HFF-Myc (cell line): ENCODE data around the gene CCR2.

Experiments used
- DNase-seq: peaks from one replicate; pipeline ENCODE4 v3.0.0-alpha.2; 2011; ENCODE audit warnings: low read depth; ENCODE audit errors: extremely low read depth
- H3K4me3 ChIP-seq: replicated peaks from 2 replicates; pipeline ENCODE4 v1.5.1; 2011; ENCODE audit warnings: low read depth, mild to moderate bottlenecking, control low read depth, low read length
- TF ChIP-seq, protein P1 (sequence below): IDR thresholded peaks from 2 replicates; pipeline ENCODE4 v1.5.1; 2012; ENCODE audit warnings: mild to moderate bottlenecking, low read depth, low read length, control low read depth; ENCODE audit errors: missing control alignments

Gene CCR2

GRCh38 chr3:46354478-46354877 is 567 bp downstream of the CCR2 start:
- no peak for DNase-seq
- H3K4me3 ChIP-seq = no peak overlapping the region
- TF ChIP-seq, protein P1, sequence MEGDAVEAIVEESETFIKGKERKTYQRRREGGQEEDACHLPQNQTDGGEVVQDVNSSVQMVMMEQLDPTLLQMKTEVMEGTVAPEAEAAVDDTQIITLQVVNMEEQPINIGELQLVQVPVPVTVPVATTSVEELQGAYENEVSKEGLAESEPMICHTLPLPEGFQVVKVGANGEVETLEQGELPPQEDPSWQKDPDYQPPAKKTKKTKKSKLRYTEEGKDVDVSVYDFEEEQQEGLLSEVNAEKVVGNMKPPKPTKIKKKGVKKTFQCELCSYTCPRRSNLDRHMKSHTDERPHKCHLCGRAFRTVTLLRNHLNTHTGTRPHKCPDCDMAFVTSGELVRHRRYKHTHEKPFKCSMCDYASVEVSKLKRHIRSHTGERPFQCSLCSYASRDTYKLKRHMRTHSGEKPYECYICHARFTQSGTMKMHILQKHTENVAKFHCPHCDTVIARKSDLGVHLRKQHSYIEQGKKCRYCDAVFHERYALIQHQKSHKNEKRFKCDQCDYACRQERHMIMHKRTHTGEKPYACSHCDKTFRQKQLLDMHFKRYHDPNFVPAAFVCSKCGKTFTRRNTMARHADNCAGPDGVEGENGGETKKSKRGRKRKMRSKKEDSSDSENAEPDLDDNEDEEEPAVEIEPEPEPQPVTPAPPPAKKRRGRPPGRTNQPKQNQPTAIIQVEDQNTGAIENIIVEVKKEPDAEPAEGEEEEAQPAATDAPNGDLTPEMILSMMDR = no peak

- DNase-seq = no peak
- TF ChIP-seq, protein P1 = no peak
- H3K4me3 ChIP-seq = no peak overlapping the region
Observed at GRCh38 chr3:46354984-46355383, 1.1 kb downstream of the CCR2 start.

GRCh38 chr3:46356276-46356675 is 2.4 kb downstream of the CCR2 start:
- no peak overlapping the region for H3K4me3 ChIP-seq
- TF ChIP-seq, protein P1 = no peak
- no peak for DNase-seq

GRCh38 chr3:46356909-46357308 is 3.0 kb downstream of the CCR2 start:
- TF ChIP-seq, protein P1 = no peak
- DNase-seq = no peak
- H3K4me3 ChIP-seq = no peak overlapping the region

- TF ChIP-seq, protein P1 = no peak
- H3K4me3 ChIP-seq = no peak overlapping the region
- DNase-seq = no peak
Observed at GRCh38 chr3:46358466-46358865, 4.6 kb downstream of the CCR2 start.

DNA sequence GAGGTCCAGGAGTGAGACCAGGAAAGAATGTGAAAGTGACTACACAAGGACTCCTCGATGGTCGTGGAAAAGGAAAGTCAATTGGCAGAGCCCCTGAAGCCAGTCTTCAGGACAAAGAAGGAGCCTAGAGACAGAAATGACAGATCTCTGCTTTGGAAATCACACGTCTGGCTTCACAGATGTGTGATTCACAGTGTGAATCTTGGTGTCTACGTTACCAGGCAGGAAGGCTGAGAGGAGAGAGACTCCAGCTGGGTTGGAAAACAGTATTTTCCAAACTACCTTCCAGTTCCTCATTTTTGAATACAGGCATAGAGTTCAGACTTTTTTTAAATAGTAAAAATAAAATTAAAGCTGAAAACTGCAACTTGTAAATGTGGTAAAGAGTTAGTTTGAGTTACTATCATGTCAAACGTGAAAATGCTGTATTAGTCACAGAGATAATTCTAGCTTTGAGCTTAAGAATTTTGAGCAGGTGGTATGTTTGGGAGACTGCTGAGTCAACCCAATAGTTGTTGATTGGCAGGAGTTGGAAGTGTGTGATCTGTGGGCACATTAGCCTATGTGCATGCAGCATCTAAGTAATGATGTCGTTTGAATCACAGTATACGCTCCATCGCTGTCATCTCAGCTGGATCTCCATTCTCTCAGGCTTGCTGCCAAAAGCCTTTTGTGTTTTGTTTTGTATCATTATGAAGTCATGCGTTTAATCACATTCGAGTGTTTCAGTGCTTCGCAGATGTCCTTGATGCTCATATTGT is 6.0 kb downstream of the CCR2 start:
- H3K4me3 ChIP-seq = no peak overlapping the region
- DNase-seq = no peak
- TF ChIP-seq, protein P1 = no peak

DNA sequence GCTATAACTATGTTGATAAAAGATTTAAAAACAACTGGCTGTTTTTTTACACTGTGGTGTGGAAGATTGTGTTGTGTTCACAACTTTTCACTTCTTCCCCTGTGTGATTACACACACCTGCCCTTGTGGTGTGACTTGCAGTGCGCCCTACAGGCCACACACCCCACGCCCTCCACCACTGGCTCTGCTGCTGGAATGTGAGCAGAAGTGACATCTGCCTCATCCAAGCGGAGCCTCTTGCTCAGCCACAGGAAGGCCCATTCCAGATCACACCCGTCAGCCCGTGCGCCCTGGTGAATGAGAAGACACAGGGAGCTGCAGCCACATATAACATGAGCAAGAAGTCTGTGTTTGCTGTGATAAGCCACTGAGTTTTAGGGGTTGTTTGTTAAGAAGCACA is 7.0 kb downstream of the CCR2 start:
- DNase-seq = no peak
- no peak overlapping the region for H3K4me3 ChIP-seq
- TF ChIP-seq, protein P1 = no peak
